ENCODE results near the gene IFT81. TPM values are rescaled to one million over a fixed set of nuclear protein-coding genes. Genes with fewer than 3 reads are reported as not detected.
"Not testable (repeated sequence)": the region's sequence is repeated elsewhere in the genome, so short reads cannot be mapped to it uniquely, and the experiment has no call there.

Gene IFT81
- total and polyA plus RNA-seq, 2 donors (not counting 3 experiments of a cell fraction or from before 2014, with no cell fraction given), result 2.4 to 9.8 TPM

GRCh38 chr12:110254971-110255540 lies 130.9 kb downstream of the IFT81 start:
- Histone ChIP-seq H3K4me3 (replicated peaks in 1 of 3; ENCODE audit: insufficient read depth in 1 of 3, low read depth in 1 of 3, low read length in 3 of 3) (no peak overlapping the region), H3K4me2 (ENCODE audit: insufficient read depth, low read length) (no peak overlapping the region), H3K4me1 (ENCODE audit: control insufficient read depth, extremely low read depth, insufficient read depth, low read length) (no peaks in the 10 kb centered on the region), H2AFZ (ENCODE audit: low read depth, low read length) (no peak overlapping the region), H3K27ac (ENCODE audit: insufficient read depth, low read depth, low read length) (no peak overlapping the region), H3K79me2 (ENCODE audit: control insufficient read depth, insufficient read depth, low read length) (no peaks in the 10 kb centered on the region), H3K27me3 (ENCODE audit: control insufficient read depth in 2 of 2, insufficient read depth in 2 of 2, low read length in 2 of 2) (no peaks in the 10 kb centered on the region), H3K9ac (replicated peaks; ENCODE audit: extremely low read depth, insufficient read depth, low read length) (no peak overlapping the region), H3K9me1 (replicated peaks; ENCODE audit: control insufficient read depth, extremely low read depth, insufficient read depth, low read length) (no peaks in the 10 kb centered on the region), H3K9me3 (replicated peaks; ENCODE audit: control insufficient read depth, insufficient read depth, low read length) (no peaks in the 10 kb centered on the region), H4K20me1 (replicated peaks; ENCODE audit: control insufficient read depth, extremely low read depth, insufficient read depth, low read length) (no peaks in the 10 kb centered on the region), H3K36me3 (ENCODE audit: control insufficient read depth in 2 of 2, extremely low read depth in 1 of 2, insufficient read depth in 2 of 2, low read length in 2 of 2) (no peaks in the 10 kb centered on the region)
- dilution Hi-C loops (cut with MboI; ENCODE audit: extremely low pct_ligation_motif_present, low sequenced_read_pairs) (no loop called here), intact Hi-C loops (cut with micrococcal nuclease) (no loop called here)
- BruUV-seq (replicated peaks), result no TSS peak
- FAIRE-seq, result no peak
- TF ChIP-seq CTCF (IDR thresholded peaks at IDR 0.05; ENCODE audit: extremely low read depth in 1 of 2, insufficient read depth in 1 of 2, low read depth in 1 of 2, low read length in 2 of 2), result no peak
- no peak for TF ChIP-seq GATA2 (IDR thresholded peaks at IDR 0.05; ENCODE audit: insufficient read depth, insufficient read length, low read depth, low read length)
- TF ChIP-seq POLR2A (IDR thresholded peaks at IDR 0.05; ENCODE audit: low read depth, low read length), result no peak
- TF ChIP-seq EZH2 (IDR thresholded peaks at IDR 0.05; ENCODE audit: borderline replicate concordance, low read depth, low read length, severe bottlenecking), result no peak
- no peak for TF ChIP-seq MAX (IDR thresholded peaks at IDR 0.05; ENCODE audit: insufficient read depth, insufficient read length)
- no peak for TF ChIP-seq MYC (IDR thresholded peaks at IDR 0.05; ENCODE audit: low read depth, low read length)
- TF ChIP-seq POLR2AphosphoS5 (IDR thresholded peaks at IDR 0.05; ENCODE audit: insufficient read depth, low read depth, low read length), result no peak
- no peak for TF ChIP-seq FOS (IDR thresholded peaks at IDR 0.05; ENCODE audit: borderline replicate concordance, insufficient read depth, low read length)
- TF ChIP-seq JUN (IDR thresholded peaks at IDR 0.05; ENCODE audit: borderline replicate concordance, insufficient read depth, insufficient read length, low read depth), result no peak
- no peak for DNase-seq (ENCODE audit: low read depth, low spot score)
- POLR2A ChIA-PET, result interaction anchor here (0.6 to 0.7 kb wide), 2 partner anchors 44 to 74 kb away, joined by 3 to 13 read pairs; no protein-coding TSS in a partner anchor
- CTCF ChIA-PET, result interaction anchor here (0.6 kb wide), 1 partner anchor 150 kb away, joined by 3 read pairs; no protein-coding TSS in a partner anchor

GRCh38 chr12:110255890-110256456 lies 131.8 kb downstream of the IFT81 start:
- H3K4me2 ChIP-seq (ENCODE audit: insufficient read depth, low read length); H3K4me1 ChIP-seq (ENCODE audit: control insufficient read depth, extremely low read depth, insufficient read depth, low read length); H3K9ac ChIP-seq (replicated peaks; ENCODE audit: extremely low read depth, insufficient read depth, low read length); H3K27me3 ChIP-seq (ENCODE audit: control insufficient read depth in 2 of 2, insufficient read depth in 2 of 2, low read length in 2 of 2); intact Hi-C loops (cut with micrococcal nuclease); H3K4me3 ChIP-seq (replicated peaks in 1 of 3; ENCODE audit: insufficient read depth in 1 of 3, low read depth in 1 of 3, low read length in 3 of 3); H3K9me3 ChIP-seq (replicated peaks; ENCODE audit: control insufficient read depth, insufficient read depth, low read length); DNase-seq (ENCODE audit: low read depth, low spot score); H3K9me1 ChIP-seq (replicated peaks; ENCODE audit: control insufficient read depth, extremely low read depth, insufficient read depth, low read length); H3K79me2 ChIP-seq (ENCODE audit: control insufficient read depth, insufficient read depth, low read length); BruUV-seq (replicated peaks); H2AFZ ChIP-seq (ENCODE audit: low read depth, low read length); H3K36me3 ChIP-seq (ENCODE audit: control insufficient read depth in 2 of 2, extremely low read depth in 1 of 2, insufficient read depth in 2 of 2, low read length in 2 of 2); POLR2A ChIA-PET; dilution Hi-C loops (cut with MboI; ENCODE audit: extremely low pct_ligation_motif_present, low sequenced_read_pairs); H4K20me1 ChIP-seq (replicated peaks; ENCODE audit: control insufficient read depth, extremely low read depth, insufficient read depth, low read length); H3K27ac ChIP-seq (ENCODE audit: insufficient read depth, low read depth, low read length); FAIRE-seq: not testable (repeated sequence)
- CTCF ChIA-PET, result interaction anchor here (0.8 kb wide), 1 partner anchor 9 kb away, joined by 4 read pairs; no protein-coding TSS in a partner anchor

Measured in endothelial cell of umbilical vein (primary cell).